ENCODE measurements around the gene LRFN2.

Gene LRFN2

DNA sequence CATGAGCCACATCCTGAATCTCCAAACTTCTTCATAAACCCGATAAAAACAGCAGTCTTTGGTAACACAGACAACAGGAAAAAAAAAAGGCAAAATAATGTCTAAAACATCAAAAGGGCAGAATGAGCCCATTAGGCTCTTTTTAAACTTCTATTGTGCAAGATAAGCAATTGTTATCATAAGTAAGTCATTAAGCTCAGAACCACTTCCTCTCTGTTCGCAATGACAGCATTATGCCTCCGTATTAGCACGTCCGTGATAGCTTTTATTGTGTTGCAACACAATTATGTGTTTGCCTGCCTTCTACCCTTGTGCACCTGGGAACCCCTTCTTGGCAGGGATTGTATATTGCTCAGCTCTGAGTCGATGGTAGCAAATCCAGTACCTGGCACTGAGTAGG is 147.1 kb downstream of the LRFN2 start:
- no peak overlapping the region for H3K4me3 Mint-ChIP-seq
- H3K27me3 Mint-ChIP-seq, result no peaks in the 10 kb centered on the region
- H3K4me1 Mint-ChIP-seq (ENCODE audit: low read depth), result no peaks in the 10 kb centered on the region
- no peaks in the 10 kb centered on the region for H3K9me3 Mint-ChIP-seq (ENCODE audit: low read depth)
- no peaks in the 10 kb centered on the region for H3K36me3 Mint-ChIP-seq
- no peak overlapping the region for H3K27ac Mint-ChIP-seq

DNA sequence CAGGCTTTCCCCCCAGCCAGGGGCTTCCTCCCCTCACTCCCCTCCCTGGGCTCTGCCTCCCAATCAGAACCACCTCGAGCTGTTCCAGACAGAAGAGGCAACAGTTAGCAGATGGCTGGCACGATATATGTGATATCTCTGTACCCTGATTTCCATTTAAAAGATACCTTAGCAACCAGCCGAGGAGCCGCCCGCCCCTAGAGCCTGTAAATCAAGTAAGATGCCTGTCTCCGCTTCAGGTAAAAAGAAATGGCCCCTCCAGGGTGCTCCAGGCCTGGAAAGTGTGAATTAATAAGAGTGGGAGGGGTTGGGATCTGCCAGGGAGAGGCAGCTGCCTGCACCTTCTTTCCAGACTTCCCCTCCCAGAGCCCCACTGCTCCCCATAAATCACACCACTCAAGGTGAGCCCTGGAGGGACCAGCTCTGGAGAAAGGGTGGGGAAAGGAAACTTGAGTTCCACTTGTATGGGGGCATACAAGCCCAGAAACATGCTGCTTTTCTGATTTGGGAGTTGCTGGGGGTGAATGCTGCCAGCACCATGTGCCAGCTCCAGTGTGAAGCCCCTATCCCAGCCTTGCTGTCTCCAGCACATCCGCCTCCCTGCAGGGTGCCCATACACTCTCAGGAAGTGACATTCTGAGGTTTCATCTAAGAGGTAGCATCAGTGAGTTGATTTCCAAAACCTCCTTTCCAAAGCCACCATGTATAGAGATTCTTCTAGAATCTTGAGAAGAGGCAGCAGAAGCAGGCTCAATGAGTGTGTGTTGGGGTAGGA is 148.0 kb downstream of the LRFN2 start:
- no peak overlapping the region for H3K4me3 Mint-ChIP-seq
- H3K27ac Mint-ChIP-seq, result no peak overlapping the region
- H3K27me3 Mint-ChIP-seq, result no peaks in the 10 kb centered on the region
- H3K4me1 Mint-ChIP-seq (ENCODE audit: low read depth), result no peaks in the 10 kb centered on the region
- no peaks in the 10 kb centered on the region for H3K9me3 Mint-ChIP-seq (ENCODE audit: low read depth)
- no peaks in the 10 kb centered on the region for H3K36me3 Mint-ChIP-seq

DNA sequence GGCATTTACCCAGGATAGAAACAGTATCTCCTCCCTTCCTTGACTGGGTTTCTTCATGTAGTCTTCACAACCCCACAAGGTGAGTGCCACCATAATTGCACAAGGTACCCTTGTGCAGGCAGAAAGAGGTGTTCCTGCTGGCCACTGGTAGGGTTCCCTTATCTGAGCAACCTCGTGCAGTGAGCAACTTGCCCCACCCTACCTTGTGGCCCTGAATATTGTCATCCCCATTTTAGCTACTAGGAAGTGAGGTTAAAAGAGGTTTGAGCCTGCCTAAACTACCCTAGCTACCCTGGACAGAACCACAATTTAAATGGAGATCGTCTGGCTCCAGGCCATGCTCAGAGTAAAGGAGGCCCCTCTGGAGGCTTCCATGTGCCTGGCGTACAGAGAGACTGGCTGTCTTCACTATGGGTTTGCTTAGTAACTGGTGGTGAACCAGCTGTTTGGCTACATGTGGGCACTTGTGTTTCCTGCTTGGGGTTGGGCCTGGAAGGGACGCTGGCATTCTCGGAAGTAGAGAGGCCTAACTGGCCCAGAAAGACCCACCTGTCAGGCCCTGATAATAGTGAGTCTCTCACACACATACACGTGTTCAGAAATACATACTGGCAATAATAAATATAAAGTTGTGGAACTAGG is 148.8 kb downstream of the LRFN2 start:
- H3K4me1 Mint-ChIP-seq (ENCODE audit: low read depth), result no peaks in the 10 kb centered on the region
- peaks cover under 1% of the 10 kb centered on the region for H3K27me3 Mint-ChIP-seq
- H3K27ac Mint-ChIP-seq, result no peak overlapping the region
- H3K4me3 Mint-ChIP-seq, result no peak overlapping the region
- H3K9me3 Mint-ChIP-seq (ENCODE audit: low read depth), result no peaks in the 10 kb centered on the region
- no peaks in the 10 kb centered on the region for H3K36me3 Mint-ChIP-seq

DNA sequence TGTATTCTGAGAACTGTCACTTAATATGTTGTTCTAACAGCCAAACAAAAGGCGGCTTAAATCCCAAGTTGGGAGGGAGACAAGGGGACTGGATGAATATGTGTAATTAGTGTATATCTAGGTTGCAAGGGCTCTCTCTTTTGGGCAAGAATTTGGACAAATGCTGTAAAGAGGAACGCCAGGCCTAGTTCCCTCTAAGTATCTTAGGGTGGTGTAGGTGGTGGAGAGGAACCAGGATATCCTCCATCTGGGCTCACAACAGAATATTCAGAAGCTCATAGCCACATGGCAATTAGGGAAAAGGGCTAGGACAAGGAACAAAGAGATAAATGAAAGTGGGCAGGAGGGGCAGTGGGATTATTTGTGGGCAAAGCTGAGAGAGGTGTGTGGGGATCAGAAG is 149.5 kb downstream of the LRFN2 start:
- Mint-ChIP-seq H3K27me3 (peaks cover 3% of the 10 kb centered on the region), H3K27ac (no peak overlapping the region)

DNA sequence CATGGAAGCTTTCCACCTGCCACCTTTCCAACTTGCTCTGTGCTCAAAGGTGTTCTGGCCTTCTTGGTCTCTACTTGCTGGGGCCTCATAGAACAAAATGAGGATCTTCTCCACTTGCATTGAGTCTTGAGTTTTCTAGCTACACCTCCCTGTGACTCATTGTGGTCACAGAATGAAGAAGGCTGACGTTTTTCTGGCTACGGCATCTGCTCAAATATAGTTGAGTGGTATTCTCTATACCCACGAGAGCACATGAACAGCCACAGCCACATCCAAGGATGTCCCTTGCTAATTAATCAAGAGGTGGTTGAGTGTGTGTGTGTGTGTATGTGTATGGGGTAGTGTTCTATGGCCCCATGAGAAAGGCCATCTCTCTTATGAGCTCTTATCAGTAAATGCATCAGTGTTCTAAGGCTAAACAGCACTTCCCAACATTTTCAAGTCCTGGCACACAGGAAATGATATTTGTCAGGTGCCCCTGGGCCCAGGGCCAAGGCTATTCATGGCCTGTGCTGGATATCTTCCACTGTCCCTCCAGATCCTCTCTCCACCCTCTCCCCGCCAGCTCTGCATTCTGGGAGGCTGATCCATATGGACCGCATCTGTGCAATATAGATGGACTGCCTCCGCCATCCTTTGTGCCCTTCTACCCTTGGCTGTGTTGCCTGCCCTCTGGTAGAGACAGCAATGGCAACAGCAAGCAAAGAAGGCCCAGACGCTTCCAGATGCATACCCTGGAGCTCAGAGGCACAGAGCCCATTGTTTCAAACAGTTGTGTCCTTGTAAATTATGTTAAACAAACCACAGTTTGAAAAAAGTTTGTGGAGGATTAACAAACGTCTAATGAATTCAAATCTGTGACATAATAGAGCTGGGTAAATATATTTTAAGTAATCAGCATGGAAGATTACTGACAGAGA is 150.2 kb downstream of the LRFN2 start:
- H3K4me3 Mint-ChIP-seq, result no peak overlapping the region
- peaks cover 3% of the 10 kb centered on the region for H3K27me3 Mint-ChIP-seq
- no peaks in the 10 kb centered on the region for H3K4me1 Mint-ChIP-seq (ENCODE audit: low read depth)
- H3K9me3 Mint-ChIP-seq (ENCODE audit: low read depth), result no peaks in the 10 kb centered on the region
- H3K27ac Mint-ChIP-seq, result no peak overlapping the region
- H3K36me3 Mint-ChIP-seq, result no peaks in the 10 kb centered on the region

More for the DNA sequence above, 149.5 kb downstream of the LRFN2 start:
- Mint-ChIP-seq H3K9me3 (ENCODE audit: low read depth) (no peaks in the 10 kb centered on the region), H3K4me3 (no peak overlapping the region), H3K4me1 (ENCODE audit: low read depth) (no peaks in the 10 kb centered on the region), H3K36me3 (no peaks in the 10 kb centered on the region)

DNA sequence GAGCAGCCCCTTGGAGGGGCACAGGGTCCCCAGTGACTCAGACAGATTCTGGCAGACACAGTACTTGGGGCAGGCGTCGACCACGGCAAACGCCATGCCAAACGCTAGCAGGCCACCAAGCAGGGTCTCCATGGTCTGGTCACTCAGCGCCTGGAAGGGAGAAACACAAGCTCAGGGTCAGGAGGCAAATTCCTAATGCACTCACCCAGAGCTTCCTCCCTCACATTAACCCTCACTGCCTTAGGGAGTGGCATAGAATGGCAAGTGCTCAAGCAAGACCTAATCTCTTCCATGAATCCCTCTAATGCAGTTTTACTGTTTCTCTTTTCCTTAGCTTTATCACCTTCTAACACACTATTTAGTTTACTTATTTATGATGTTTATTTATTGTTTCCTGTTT is 154.2 kb downstream of the LRFN2 start:
- Mint-ChIP-seq H3K4me1 (ENCODE audit: low read depth) (no peaks in the 10 kb centered on the region), H3K9me3 (ENCODE audit: low read depth) (no peaks in the 10 kb centered on the region), H3K27ac (no peak overlapping the region), H3K27me3 (peaks cover 3% of the 10 kb centered on the region), H3K4me3 (no peak overlapping the region), H3K36me3 (no peaks in the 10 kb centered on the region)

DNA sequence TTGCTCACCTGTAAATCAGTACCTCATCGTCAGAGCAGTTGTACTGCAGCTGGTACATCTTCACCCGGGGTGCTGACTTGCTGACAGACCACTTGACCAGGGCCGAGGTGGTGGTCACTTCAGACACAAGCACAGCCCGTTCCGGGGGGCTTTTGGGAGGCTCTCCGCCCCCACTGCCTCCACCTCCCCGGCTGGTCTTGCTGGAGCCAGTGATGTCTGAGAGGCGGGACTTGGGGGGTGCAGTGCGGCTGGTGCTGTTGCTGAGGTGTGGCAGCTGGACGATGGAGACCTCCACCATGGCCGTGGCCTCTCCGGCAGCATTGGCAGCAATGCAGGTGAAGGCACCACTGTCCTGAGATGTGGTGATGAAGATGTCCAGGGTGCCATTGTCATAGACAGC is 155.5 kb downstream of the LRFN2 start:
- Mint-ChIP-seq H3K36me3 (no peaks in the 10 kb centered on the region), H3K4me1 (ENCODE audit: low read depth) (no peaks in the 10 kb centered on the region), H3K27me3 (peaks cover 3% of the 10 kb centered on the region), H3K27ac (no peak overlapping the region), H3K4me3 (no peak overlapping the region), H3K9me3 (ENCODE audit: low read depth) (no peaks in the 10 kb centered on the region)

DNA sequence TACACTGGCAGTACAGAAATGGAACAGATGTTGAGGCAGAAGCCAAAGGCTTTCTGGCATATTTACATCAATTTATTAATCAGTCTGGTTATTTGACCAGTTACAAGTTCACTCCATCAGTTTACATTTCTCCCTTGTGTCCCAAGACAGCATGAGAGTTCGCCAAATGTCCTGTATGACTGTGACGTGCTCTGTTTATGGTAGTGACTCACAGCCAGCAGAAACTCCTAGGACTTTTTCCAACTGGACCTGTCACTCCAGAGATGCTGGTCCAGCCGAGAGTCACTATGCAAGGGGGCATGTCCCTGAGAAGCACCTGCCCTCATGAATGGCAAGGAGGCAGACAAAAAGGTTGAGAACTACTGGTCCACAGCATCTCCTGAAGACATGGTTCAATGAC is 160.0 kb downstream of the LRFN2 start:
- no peaks in the 10 kb centered on the region for H3K4me1 Mint-ChIP-seq (ENCODE audit: low read depth)
- H3K4me3 Mint-ChIP-seq, result no peak overlapping the region
- no peaks in the 10 kb centered on the region for H3K27me3 Mint-ChIP-seq
- no peak overlapping the region for H3K27ac Mint-ChIP-seq
- no peaks in the 10 kb centered on the region for H3K9me3 Mint-ChIP-seq (ENCODE audit: low read depth)
- no peaks in the 10 kb centered on the region for H3K36me3 Mint-ChIP-seq

DNA sequence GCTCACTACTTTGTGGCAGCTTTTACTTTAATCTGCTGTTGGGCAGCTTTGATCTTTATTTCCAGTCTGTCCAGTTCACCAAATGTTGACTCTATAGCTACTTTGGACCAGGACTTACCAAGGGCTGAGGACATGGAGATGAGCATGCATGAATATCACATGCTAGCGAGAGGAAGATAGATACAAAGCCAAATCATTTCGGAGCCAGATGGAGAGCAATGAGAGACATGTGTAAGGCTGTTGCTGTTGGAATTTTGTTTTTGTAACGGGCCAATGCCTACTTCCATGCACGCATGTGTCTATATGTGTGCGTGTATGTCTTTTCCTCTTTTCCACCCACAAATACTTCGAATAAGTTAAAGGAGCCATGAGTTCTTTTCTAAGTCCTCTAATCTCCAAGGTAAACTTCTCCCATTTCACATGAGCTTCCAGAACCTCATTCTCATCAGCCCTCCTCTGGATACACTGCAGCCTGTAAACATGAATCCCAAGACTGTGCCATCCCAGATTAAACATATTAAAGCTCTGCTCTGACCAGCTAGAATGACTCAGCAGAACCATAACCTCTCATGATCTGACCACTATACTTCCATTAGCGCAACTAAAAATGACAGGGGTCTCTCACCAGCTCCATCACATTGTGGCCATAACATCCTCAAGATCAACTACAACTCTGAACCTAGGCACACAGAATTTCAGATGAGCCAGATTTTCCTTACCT is 160.7 kb downstream of the LRFN2 start:
- Mint-ChIP-seq H3K9me3 (ENCODE audit: low read depth) (no peaks in the 10 kb centered on the region), H3K4me1 (ENCODE audit: low read depth) (no peaks in the 10 kb centered on the region), H3K36me3 (no peaks in the 10 kb centered on the region), H3K27me3 (no peaks in the 10 kb centered on the region), H3K27ac (peak overlapping the region; percentile 1), H3K4me3 (no peak overlapping the region)

DNA sequence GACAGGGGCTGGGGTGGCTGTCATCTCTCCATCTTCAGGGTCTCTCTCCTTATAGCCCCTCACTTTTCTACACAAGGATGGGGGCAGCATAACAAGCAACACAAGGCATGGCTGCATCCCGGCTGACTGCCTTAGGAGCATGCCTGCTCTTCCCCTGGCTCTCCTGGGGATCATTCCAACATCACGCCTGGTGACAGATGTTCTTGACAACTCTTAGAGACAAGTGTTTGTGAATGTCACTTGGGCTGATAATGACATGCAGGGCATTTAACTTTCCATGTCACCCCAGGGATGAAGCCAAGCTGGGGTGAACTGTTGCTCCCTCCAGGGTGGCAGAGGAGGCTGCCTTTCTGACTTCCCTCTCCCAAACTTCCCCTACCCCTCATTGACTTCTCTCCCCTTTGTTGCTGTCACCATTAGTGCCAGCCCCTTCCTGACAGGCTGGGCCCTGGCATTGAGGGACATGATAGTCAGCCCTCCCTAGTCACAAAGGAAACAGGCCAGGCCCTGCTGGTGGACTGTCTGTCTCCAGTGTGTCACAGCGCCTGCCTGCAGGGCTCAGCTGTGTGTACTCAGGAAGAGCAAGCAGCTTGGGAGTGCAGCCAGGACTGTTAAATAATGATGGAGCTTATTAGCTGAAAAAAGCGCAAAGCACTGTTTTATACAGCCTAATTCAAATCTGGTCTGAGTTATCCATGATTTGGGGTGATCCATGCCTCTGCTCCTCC is 161.8 kb downstream of the LRFN2 start:
- Mint-ChIP-seq H3K4me3 (no peak overlapping the region), H3K27ac (no peak overlapping the region), H3K9me3 (ENCODE audit: low read depth) (no peaks in the 10 kb centered on the region), H3K4me1 (ENCODE audit: low read depth) (no peaks in the 10 kb centered on the region), H3K36me3 (no peaks in the 10 kb centered on the region), H3K27me3 (no peaks in the 10 kb centered on the region)

DNA sequence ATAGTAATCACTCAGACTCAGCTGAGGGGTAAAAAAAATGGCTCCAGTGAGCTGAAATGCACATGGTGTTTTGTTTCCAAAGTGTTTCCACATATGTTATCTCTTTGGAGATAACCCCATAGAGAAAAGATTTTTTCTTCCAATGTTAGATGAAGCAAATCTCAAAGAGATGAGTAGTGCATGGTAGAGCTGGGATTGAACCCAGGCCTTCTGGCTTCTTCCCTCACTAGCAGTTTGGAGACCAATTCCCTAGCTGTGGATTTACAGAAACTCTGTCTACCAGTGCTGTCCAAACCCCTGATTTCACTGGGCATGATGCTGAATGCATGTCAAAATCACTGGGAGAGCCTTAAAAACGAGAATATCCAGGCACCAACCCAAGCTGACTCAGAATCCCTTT is 165.1 kb downstream of the LRFN2 start:
- no peak overlapping the region for H3K27ac Mint-ChIP-seq
- no peaks in the 10 kb centered on the region for H3K27me3 Mint-ChIP-seq
- H3K4me3 Mint-ChIP-seq, result no peak overlapping the region
- H3K36me3 Mint-ChIP-seq, result no peaks in the 10 kb centered on the region
- no peaks in the 10 kb centered on the region for H3K4me1 Mint-ChIP-seq (ENCODE audit: low read depth)
- no peaks in the 10 kb centered on the region for H3K9me3 Mint-ChIP-seq (ENCODE audit: low read depth)

DNA sequence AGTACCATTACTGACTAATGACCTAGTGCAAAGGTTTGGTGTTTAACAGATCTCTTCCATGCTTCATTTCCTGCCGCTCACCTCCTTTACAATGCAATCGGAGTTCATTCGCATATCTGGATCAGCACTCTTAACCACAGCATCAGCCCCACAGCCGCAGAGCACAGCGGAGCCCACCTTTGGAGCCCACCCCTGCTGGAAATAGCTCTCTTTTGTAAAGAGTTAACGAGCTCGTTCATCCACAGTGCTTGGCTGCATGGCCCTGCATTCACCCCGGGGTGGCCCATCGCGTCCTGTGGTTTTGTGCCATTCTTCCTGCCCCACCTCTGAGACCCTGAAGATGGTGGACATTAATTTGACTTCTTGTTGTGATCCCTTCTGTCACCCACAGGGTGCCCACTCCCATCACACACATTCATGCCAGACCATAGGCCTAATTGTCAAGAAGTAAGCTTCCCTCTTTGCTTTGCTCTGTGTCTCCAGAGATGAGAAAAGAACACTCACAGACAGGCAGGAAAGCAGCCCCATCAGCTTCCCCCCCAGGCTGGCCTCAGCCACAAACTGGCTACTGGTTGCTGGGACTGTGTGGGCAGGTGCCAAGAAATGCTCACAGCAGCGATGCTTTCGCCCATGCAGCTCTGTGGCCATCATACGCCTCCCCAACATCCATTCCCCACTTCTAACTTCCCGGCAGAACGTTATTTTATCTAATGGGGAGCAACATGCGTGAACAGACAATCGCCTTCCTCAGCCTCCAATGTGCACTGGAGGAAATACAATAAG is 167.0 kb downstream of the LRFN2 start:
- no peaks in the 10 kb centered on the region for H3K4me1 Mint-ChIP-seq (ENCODE audit: low read depth)
- no peaks in the 10 kb centered on the region for H3K9me3 Mint-ChIP-seq (ENCODE audit: low read depth)
- no peaks in the 10 kb centered on the region for H3K27me3 Mint-ChIP-seq
- H3K36me3 Mint-ChIP-seq, result no peaks in the 10 kb centered on the region
- no peak overlapping the region for H3K4me3 Mint-ChIP-seq
- H3K27ac Mint-ChIP-seq, result no peak overlapping the region

DNA sequence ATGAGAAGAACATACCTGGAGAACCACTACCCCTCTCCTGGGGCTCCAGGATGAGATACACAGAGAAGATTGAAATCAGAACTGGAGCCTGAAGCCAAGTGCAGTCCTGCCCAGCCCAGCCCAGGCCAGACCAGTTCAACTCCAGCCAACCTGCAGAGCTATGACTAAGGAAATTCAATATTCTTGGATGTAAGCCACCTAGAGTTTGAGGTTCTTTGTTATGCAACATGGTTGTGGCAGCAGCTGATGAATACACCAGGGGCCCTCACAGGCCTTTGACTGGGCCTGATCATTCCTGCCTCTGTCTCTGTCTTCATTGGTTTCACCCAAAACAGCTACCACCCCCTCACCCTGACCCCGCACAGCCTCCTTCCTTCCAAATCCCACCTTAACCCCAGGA is 167.8 kb downstream of the LRFN2 start:
- no peaks in the 10 kb centered on the region for H3K27me3 Mint-ChIP-seq
- no peaks in the 10 kb centered on the region for H3K9me3 Mint-ChIP-seq (ENCODE audit: low read depth)
- no peaks in the 10 kb centered on the region for H3K4me1 Mint-ChIP-seq (ENCODE audit: low read depth)
- H3K27ac Mint-ChIP-seq, result no peak overlapping the region
- H3K36me3 Mint-ChIP-seq, result no peaks in the 10 kb centered on the region
- no peak overlapping the region for H3K4me3 Mint-ChIP-seq

DNA sequence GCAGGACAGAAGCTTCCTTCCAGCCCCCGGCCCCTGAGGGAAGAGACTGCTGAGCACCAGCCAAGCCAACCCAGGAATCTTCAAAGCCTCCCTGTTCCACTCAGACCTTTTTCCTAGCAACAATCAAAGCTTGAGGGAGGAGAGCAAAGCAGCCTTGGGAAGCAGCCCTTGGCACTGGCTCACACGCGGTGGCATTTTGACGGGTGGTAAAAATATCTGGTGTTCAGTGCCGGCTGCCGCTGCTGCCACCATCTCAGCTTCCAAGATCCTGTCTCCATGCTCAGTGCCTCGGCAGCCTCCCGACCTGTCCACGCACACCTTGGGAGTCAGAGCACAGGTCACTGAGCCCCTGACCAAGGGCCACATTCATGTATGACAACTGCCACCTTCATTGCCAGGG is 170.1 kb downstream of the LRFN2 start:
- no peaks in the 10 kb centered on the region for H3K27me3 Mint-ChIP-seq
- H3K9me3 Mint-ChIP-seq (ENCODE audit: low read depth), result no peaks in the 10 kb centered on the region
- H3K36me3 Mint-ChIP-seq, result no peaks in the 10 kb centered on the region
- H3K27ac Mint-ChIP-seq, result no peak overlapping the region
- H3K4me1 Mint-ChIP-seq (ENCODE audit: low read depth), result no peaks in the 10 kb centered on the region
- H3K4me3 Mint-ChIP-seq, result no peak overlapping the region

All from activated naive CD8-positive, alpha-beta T cell (primary cell).